Vagina (tissue), 2 donors: ENCODE data around the gene EXOC6B.

Source experiments
- POLR2A ChIP-seq, 2 donors: fragments of 450-650 bp; IDR thresholded peaks; one replicate each; pipeline ENCODE4 v1.6.1; 2017; ENCODE audit warnings: antibody characterized with exemption in 2 of 2, mild to moderate bottlenecking in 2 of 2, moderate library complexity in 2 of 2
- TF ChIP-seq, protein P1 (sequence below), 3 experiments: fragments of 450-650 bp in 2 of 3; fragments of 200-600 bp in 1 of 3; sonication (generic) in 1 of 3; IDR thresholded peaks; one replicate each; pipeline ENCODE4 v1.5.1; 2017 to 2019; ENCODE audit warnings: antibody characterized with exemption in 3 of 3, mild to moderate bottlenecking in 2 of 3, moderate library complexity in 2 of 3

DNA sequence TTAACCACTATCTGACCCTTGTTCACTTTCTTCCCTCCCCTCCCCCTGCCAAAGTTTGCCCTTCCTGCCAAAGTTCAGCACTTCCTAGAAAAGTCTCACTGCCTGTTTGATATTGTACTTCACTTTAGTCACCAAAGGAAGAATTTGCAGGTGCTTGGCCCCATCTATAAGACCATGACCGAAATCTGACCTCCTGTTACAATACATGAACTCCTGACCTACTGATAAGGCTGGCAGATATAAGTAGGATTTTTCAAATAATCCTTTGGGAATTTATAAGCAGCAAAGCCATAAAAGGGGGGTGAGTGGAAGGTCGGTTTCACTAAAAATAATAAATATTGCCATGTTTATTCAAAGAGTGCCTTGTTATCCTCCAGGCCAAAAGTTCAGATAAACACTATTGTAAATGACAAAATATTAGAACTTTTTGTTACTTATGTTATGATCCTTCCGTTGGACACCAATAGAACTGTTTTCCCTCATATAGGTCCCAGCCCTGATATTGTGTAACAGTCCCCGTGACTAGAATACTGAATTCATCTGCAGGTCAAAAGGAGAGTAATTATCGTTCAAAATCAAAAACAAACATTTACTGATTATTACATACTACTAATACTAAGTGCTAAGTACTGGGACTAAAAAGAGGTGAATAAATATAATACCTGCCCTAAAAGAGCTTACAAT is 277.6 kb downstream of the EXOC6B start:
- TF ChIP-seq, protein P1, sequence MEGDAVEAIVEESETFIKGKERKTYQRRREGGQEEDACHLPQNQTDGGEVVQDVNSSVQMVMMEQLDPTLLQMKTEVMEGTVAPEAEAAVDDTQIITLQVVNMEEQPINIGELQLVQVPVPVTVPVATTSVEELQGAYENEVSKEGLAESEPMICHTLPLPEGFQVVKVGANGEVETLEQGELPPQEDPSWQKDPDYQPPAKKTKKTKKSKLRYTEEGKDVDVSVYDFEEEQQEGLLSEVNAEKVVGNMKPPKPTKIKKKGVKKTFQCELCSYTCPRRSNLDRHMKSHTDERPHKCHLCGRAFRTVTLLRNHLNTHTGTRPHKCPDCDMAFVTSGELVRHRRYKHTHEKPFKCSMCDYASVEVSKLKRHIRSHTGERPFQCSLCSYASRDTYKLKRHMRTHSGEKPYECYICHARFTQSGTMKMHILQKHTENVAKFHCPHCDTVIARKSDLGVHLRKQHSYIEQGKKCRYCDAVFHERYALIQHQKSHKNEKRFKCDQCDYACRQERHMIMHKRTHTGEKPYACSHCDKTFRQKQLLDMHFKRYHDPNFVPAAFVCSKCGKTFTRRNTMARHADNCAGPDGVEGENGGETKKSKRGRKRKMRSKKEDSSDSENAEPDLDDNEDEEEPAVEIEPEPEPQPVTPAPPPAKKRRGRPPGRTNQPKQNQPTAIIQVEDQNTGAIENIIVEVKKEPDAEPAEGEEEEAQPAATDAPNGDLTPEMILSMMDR (IDR thresholded peaks at IDR 0.05): no peak
- no peak for TF ChIP-seq POLR2A (IDR thresholded peaks at IDR 0.05)
